Activated naive CD8-positive, alpha-beta T cell treated with anti-CD3 and anti-CD28 coated beads, Interleukin-2, amount 50 U/mL, for 24 hours (primary cell): Measurements from ENCODE around the gene BANP.
"Not testable (repeated sequence)": the region's sequence is repeated elsewhere in the genome, so short reads cannot be mapped to it uniquely, and the experiment has no call there.

Source experiments
- ATAC-seq: fragments of 150-1000 bp; cut with Tn5 transposase; one replicate; pipeline ENCODE4 v1.10.0; 2021
- DNase-seq: peaks from one replicate; pipeline ENCODE4 v3.0.0; 2021
- H3K27ac Mint-ChIP-seq: one replicate; pipeline ENCODE4 v1.8.0; 2021; ENCODE audit warnings: mild to moderate bottlenecking, mixed read lengths
- H3K27me3 Mint-ChIP-seq: one replicate; pipeline ENCODE4 v1.8.0; 2021; ENCODE audit warnings: mixed read lengths
- H3K36me3 Mint-ChIP-seq: one replicate; pipeline ENCODE4 v1.8.0; 2021; ENCODE audit warnings: low read depth, mixed read lengths
- H3K4me1 Mint-ChIP-seq: one replicate; pipeline ENCODE4 v1.8.0; 2021; ENCODE audit warnings: mixed read lengths
- H3K4me3 Mint-ChIP-seq: one replicate; pipeline ENCODE4 v1.8.0; 2021; ENCODE audit warnings: mild to moderate bottlenecking, moderate library complexity, mixed read lengths
- H3K9me3 Mint-ChIP-seq: one replicate; pipeline ENCODE4 v1.8.0; 2021; ENCODE audit warnings: mixed read lengths

The BANP gene

GRCh38 chr16:87921236-87921773 is 29.9 kb upstream of the BANP start:
- ATAC-seq (no peak), DNase-seq (no peak)
- peaks cover 8% of the 10 kb centered on the region for H3K4me1 Mint-ChIP-seq
- no peaks in the 10 kb centered on the region for H3K9me3 Mint-ChIP-seq
- peaks cover 7% of the 10 kb centered on the region for H3K27me3 Mint-ChIP-seq
- H3K4me3 Mint-ChIP-seq, result no peak overlapping the region
- no peak overlapping the region for H3K27ac Mint-ChIP-seq
- H3K36me3 Mint-ChIP-seq, result no peaks in the 10 kb centered on the region

DNA sequence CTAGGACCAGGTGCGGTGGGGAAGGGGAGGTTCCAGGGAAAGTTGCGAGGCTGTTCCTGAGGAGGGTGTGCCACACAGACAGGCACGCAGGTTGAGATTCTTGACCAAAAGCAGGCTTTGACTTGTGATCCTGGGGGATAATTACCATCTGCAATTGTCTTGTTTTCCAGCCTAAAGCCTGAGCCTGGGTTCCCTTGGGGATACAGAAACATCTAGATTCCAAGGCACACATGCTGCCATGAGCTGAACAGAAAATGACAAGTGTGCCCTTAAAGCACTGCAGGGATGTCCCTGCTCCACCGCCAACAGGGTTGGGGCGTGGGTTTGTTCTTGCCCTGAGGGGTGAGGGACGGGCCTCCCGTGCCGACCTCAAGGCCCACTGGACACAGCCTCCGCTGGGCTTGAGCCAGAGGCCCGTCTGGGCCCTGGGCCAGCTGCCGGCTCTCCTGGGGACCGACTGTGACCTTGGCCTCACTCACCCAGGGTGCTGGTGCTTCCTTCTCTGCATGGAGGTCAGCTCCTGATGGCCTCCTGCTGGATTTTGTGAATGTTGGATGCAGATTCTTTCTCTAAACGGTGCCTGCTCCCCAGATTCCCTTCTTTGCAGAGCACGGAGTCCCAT is 28.9 kb upstream of the BANP start:
- Mint-ChIP-seq H3K4me3 (no peak overlapping the region), H3K36me3 (no peaks in the 10 kb centered on the region), H3K27me3 (peaks cover 8% of the 10 kb centered on the region), H3K27ac (no peak overlapping the region), H3K9me3 (no peaks in the 10 kb centered on the region), H3K4me1 (peaks cover 13% of the 10 kb centered on the region)
- no peak for ATAC-seq
- DNase-seq, result no peak

DNA sequence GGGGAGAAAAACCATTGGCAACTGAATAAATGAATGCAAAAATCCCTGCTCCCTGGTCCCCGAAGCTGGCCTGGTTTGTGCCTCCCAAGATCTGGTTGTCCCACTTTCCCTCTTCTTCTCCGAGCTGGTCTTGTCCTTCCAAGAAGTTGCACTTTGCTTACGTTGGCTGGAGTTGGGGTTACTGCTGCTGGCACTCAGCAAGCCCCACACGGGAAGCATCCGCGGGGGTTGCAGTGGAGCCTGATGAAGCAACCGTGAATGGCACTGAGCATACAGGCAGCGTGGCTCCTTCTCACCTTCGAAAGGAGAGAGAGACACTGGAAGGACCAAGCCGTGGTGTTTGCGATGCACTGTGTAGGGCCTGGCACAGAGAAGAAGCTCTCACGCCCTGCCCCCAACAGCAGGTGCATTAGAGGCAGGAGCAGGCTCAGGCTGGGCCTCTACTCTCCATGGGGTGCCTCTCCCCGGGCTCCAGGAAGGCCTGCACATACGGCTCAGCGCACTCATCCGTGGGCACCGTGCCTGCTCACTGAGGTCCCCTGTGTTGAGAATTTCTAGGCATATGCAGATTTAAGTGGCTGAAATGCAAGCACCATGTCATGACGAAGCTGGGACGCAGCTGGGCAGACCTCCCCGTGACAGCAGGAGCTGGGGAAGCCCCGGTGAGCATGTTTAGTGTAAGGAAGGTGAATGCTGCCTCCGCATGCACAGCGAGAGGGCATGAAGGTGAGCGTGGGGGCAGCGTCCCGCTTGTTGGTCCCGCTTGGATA is 27.0 kb upstream of the BANP start:
- H3K4me3 Mint-ChIP-seq, result no peak overlapping the region
- ATAC-seq, result no peak
- no peaks in the 10 kb centered on the region for H3K36me3 Mint-ChIP-seq
- peaks cover 10% of the 10 kb centered on the region for H3K4me1 Mint-ChIP-seq
- peaks cover 5% of the 10 kb centered on the region for H3K27me3 Mint-ChIP-seq
- no peaks in the 10 kb centered on the region for H3K9me3 Mint-ChIP-seq
- no peak for DNase-seq
- H3K27ac Mint-ChIP-seq, result no peak overlapping the region

DNA sequence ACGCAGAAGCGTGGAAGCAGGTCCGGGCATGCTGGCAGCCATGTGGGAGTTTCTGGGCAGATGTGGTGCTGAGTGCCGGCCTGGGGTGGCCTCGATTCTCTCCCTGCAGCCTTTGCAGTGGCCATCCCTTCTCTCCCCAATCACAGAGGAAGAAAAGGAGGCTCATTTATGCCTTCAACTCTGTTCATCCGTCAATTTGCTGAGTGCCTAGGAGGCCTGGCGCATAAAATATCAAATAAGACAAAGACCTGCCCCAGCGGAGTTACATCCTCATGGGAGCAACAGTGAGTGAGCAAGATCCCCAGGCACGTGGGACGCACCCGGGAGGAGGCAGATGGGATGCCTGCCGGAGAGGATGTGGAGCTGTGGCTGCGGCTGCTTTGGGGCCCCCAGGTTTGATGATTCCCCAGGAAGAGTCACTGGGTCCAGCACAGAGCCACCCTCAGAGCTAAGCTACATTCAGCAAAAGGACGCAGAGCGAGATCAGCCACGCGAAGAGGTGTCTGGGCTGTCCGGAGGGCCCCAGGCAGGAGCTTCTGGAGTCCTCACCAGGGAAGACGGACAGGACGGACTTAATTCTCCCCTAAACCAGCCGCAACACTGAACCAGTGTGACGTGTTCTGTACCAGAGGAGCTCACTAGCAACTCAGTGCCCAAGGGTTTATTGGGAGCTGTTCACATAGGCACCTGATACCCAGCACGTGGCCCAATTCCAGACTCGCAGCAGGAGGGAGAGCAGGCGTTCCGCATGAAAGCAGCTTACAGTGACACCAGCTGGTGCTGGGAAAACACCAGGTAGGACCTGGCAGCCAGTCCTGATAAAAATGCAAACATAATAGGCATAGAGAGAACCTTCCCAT is 26.2 kb upstream of the BANP start:
- Mint-ChIP-seq H3K9me3 (no peaks in the 10 kb centered on the region), H3K4me3 (no peak overlapping the region), H3K4me1 (peaks cover 10% of the 10 kb centered on the region), H3K27me3 (peaks cover 5% of the 10 kb centered on the region), H3K27ac (no peak overlapping the region), H3K36me3 (no peaks in the 10 kb centered on the region)
- ATAC-seq (no peak), DNase-seq (no peak)

DNA sequence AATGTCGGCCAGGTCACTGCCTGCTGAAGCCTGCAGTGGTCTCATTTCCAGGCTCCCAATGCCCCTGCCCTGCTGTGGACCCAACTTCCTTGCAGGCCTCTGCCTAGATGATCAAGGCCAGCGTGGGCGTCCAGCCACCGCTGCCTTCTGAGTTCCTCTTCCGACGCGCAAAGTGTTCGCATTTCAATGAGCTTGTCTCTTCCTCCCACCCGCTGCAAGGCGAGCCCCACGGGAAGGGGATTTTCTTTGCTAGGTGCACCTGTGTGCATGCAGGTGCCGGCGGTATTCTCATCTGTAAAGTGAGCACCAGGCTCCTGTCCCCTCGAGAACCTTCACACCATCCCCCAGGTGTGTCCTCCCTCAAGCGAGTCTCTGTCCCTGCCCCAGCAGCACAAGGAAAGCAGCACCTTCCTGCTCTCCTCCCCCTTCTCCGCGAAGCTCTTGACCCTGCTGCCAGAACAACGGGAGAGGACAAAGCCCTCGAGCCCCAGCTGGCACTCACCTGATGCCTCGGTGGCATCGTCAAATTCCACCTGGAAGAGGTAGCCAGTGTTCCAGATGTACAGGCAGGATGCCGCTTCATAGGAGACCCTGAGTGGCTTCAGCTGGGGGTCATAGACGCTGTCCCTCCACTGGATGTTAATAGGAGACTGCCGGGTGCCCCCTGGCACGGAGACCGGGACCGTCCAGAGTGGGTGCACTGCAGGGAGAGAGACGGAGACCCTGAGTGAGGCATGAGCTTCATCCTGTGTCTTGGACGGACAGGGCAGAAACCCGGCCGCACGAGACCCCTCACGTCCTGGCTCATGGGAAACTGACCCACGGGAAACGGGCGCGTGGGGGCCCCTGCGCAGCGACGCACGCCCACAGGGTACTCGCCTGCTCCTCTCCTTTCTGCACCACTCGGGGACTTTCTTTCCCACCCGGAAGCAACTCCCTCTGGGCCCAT is 24.7 kb upstream of the BANP start:
- DNase-seq, result peak; percentile 35
- Mint-ChIP-seq H3K27ac (no peak overlapping the region), H3K9me3 (no peaks in the 10 kb centered on the region), H3K4me1 (peaks cover 10% of the 10 kb centered on the region), H3K4me3 (no peak overlapping the region), H3K27me3 (peaks cover 5% of the 10 kb centered on the region), H3K36me3 (no peaks in the 10 kb centered on the region)
- ATAC-seq, result peak; percentile 42

GRCh38 chr16:87927195-87927562 is 24.1 kb upstream of the BANP start:
- Mint-ChIP-seq H3K9me3 (no peaks in the 10 kb centered on the region), H3K27me3 (peaks cover 5% of the 10 kb centered on the region), H3K4me3 (no peak overlapping the region), H3K36me3 (no peaks in the 10 kb centered on the region), H3K4me1 (peaks cover 10% of the 10 kb centered on the region), H3K27ac (no peak overlapping the region)
- no peak for DNase-seq
- no peak for ATAC-seq

DNA sequence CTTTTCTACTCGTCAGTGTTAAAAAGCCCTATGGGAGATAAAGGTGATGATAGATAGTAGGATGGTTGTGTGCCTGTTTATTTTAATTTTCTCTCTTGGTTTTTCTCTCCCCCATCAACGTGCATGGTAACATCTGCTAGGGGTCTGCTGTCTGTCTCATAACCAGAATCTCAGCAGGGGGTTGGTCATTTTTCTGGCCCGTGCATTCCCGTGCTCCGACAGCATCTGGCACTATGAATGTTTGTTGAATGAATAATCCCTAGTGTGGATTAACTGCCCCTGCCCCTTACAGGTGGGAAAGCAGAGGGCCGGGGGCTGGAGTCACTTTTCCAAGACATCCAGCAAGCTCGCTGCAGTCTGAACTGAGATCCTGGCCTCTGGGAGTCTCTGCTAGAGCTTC is 21.2 kb upstream of the BANP start:
- no peaks in the 10 kb centered on the region for H3K36me3 Mint-ChIP-seq
- H3K27me3 Mint-ChIP-seq, result peaks cover 3% of the 10 kb centered on the region
- no peak for DNase-seq
- H3K9me3 Mint-ChIP-seq, result no peaks in the 10 kb centered on the region
- no peak overlapping the region for H3K4me3 Mint-ChIP-seq
- no peak for ATAC-seq
- no peak overlapping the region for H3K27ac Mint-ChIP-seq
- H3K4me1 Mint-ChIP-seq, result peaks cover 7% of the 10 kb centered on the region

DNA sequence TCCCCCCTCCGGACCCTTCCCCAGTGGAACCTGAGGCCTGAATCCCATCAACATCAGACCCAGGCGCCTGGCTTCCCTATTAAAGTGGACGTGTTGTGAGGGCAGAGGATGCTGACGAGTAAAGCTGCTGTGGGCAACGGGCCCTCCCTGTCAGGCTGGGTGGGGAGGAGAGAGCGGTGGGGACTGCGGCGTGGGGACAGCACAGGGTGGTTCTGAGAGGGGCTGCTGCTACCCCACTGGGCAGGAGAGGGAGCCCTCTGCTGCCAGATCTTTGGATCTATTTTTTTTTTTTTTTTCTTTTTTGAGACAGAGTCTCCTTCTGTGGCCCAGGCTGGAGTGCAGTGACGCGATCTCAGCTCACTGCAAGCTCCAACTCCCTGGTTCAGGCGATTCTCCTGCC is 20.8 kb upstream of the BANP start:
- H3K9me3 Mint-ChIP-seq, result no peaks in the 10 kb centered on the region
- no peak for DNase-seq
- peaks cover 3% of the 10 kb centered on the region for H3K27me3 Mint-ChIP-seq
- no peak overlapping the region for H3K4me3 Mint-ChIP-seq
- peaks cover 7% of the 10 kb centered on the region for H3K4me1 Mint-ChIP-seq
- H3K36me3 Mint-ChIP-seq, result no peaks in the 10 kb centered on the region
- peak; percentile 63 for ATAC-seq
- no peak overlapping the region for H3K27ac Mint-ChIP-seq

DNA sequence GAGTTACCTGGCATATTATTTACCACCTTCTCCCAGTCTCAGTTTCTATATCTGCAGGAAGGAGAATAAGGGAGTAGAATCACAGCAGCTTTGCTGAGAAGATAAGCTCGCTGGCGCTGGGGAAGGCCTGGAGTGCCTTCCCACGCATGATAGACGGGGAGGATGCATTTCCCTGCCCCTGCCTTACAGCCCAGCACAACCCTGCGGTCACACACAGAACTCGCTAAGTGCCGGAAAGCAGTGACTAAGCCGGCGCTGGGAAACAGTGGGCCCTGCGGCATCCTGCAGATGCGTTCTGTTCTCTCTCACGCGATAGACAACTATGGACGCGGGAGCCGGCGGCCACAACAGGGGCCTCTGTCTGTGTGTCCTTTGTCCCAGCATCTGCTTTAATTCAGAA is 19.7 kb upstream of the BANP start:
- ATAC-seq, result peak; percentile 31
- Mint-ChIP-seq H3K9me3 (no peaks in the 10 kb centered on the region), H3K36me3 (no peaks in the 10 kb centered on the region), H3K4me1 (peaks cover 3% of the 10 kb centered on the region), H3K27me3 (no peaks in the 10 kb centered on the region), H3K27ac (no peak overlapping the region), H3K4me3 (no peak overlapping the region)
- DNase-seq, result no peak

- H3K27me3 Mint-ChIP-seq, H3K4me1 Mint-ChIP-seq, H3K36me3 Mint-ChIP-seq, H3K9me3 Mint-ChIP-seq, H3K4me3 Mint-ChIP-seq, H3K27ac Mint-ChIP-seq, DNase-seq, ATAC-seq: not testable (repeated sequence)
Measured at GRCh38 chr16:87932475-87933139, 18.6 kb upstream of the BANP start.

DNA sequence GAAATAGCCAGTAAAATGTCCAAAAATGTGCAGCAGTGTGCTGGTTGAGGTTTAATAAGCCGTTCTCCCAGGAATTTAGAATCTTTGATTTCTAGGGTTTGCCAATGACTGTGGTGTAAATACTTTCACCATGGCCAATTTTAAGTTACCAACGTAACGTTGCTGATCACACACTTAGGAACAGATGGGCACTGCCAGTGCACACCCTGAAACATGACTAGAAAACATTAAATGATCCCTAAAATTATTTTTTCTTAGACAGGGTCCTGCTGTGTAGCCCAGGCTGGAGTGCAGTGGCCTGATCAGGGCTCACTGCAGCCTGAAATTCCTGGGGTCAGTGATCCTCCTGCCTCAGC is 18.1 kb upstream of the BANP start:
- Mint-ChIP-seq H3K4me1 (no peaks in the 10 kb centered on the region), H3K4me3 (no peak overlapping the region), H3K9me3 (no peaks in the 10 kb centered on the region), H3K27ac (no peak overlapping the region), H3K36me3 (no peaks in the 10 kb centered on the region), H3K27me3 (no peaks in the 10 kb centered on the region)
- no peak for ATAC-seq
- no peak for DNase-seq

GRCh38 chr16:87934752-87935425 is 16.3 kb upstream of the BANP start:
- not testable (repeated sequence) for H3K9me3 Mint-ChIP-seq, H3K4me3 Mint-ChIP-seq, H3K27me3 Mint-ChIP-seq, ATAC-seq, H3K4me1 Mint-ChIP-seq, DNase-seq, H3K27ac Mint-ChIP-seq, H3K36me3 Mint-ChIP-seq

DNA sequence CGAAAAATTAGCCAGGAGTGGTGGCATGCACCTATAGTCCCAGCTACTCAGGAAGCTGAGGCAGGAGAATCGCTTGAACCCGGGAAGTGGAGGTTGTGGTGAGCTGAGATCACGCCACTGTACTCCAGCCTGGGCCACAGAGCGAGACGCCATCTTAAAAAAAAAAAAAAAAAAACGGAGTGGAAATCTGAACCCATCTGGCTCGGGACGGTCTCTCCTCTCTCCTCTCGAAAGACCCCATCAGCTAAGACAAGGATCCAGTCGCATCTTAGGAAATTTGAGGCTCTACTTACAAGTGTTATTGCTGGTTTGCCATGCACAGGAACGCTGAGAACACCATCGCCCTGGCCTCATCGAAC is 15.2 kb upstream of the BANP start:
- not testable (repeated sequence) for H3K4me1 Mint-ChIP-seq, DNase-seq, H3K9me3 Mint-ChIP-seq, H3K27ac Mint-ChIP-seq, H3K27me3 Mint-ChIP-seq, ATAC-seq, H3K4me3 Mint-ChIP-seq, H3K36me3 Mint-ChIP-seq
